Measurements from ENCODE around the gene PAXX. TPM values are rescaled to one million over a fixed set of nuclear protein-coding genes. Genes with fewer than 3 reads are reported as not detected.

The PAXX gene
- total and polyA plus RNA-seq, 9 of the 15 experiments (the other 6 are each of a cell fraction or from before 2014, with no cell fraction given), result 1.2 to 175 (median 38.5) TPM

DNA sequence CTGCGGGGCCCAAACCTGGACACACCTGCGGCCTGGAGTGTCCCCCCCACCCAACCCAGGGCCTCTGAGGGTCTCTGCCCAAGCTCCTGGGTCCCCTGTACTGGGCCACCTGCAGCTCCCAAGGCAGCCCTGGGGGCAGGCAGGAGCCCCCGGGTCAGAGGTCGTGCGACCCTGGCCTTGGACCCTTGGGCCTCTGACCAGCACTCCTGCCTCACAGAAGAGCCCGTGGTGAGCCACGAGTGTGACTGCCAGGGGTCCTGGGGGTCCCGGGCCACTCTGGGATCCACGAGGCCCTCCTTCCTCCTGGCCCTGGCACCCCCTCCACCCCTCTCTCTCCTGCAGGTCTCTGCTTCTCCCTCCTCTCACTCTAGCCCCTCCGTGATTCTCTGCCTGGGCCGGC, 19.9 kb upstream of the PAXX start:
- Histone ChIP-seq H3K4me2 (ENCODE audit: insufficient read depth, low read length) (no peak overlapping the region), H2AFZ (ENCODE audit: low read depth, low read length) (no peak overlapping the region), H3K4me3 (no peak overlapping the region), H3K9ac (ENCODE audit: insufficient read depth in 1 of 2, low read depth in 2 of 2, low read length in 2 of 2) (no peak overlapping the region; a peak in 1 of 4 replicates), H3K9me3 (replicated peaks; ENCODE audit: control insufficient read depth, insufficient read depth, low read depth, low read length) (no peaks in the 10 kb centered on the region), H3K4me1 (replicated peaks in 1 of 2; ENCODE audit: control insufficient read depth in 2 of 2, insufficient read depth in 2 of 2, low read length in 2 of 2) (peaks cover 0 to 87% of the 10 kb centered on the region in 2 experiments; a peak in 2 of 5 replicates), H3K27ac (ENCODE audit: extremely low read depth, low read depth, low read length) (no peak overlapping the region), H3K27me3 (ENCODE audit: control insufficient read depth in 2 of 2, insufficient read depth in 2 of 2, low read length in 2 of 2) (no peaks in the 10 kb centered on the region), H4K20me1 (replicated peaks; ENCODE audit: control insufficient read depth, insufficient read depth, low read length) (no peaks in the 10 kb centered on the region), H3K9me1 (ENCODE audit: control insufficient read depth, insufficient read depth, low read length) (no peaks in the 10 kb centered on the region), H3K79me2 (ENCODE audit: control insufficient read depth, insufficient read depth, low read length) (no peaks in the 10 kb centered on the region), H3K36me3 (ENCODE audit: control insufficient read depth, insufficient read depth, low read length) (no peaks in the 10 kb centered on the region)
- 43% methylated on average over 8 of the region's 11 CpGs for WGBS (ENCODE audit: insufficient coverage, low coverage, missing lambda C conversion rate)
- DNase-seq (ENCODE audit: extremely low read depth in 1 of 4, low spot score in 3 of 4) (no peak), FAIRE-seq (no peak), ATAC-seq (no peak)
- BruUV-seq (replicated peaks), result no TSS peak
- ChIA-PET CTCF (ENCODE audit: low intra/inter-chr PET ratio) (no interaction called here), POLR2A (no interaction called here)
- intact Hi-C loops (cut with micrococcal nuclease) (no loop called here), in situ Hi-C loops (cut with MboI) (no loop called here)
- TF ChIP-seq FOXP4 (CRISPR knock-in tag; IDR thresholded peaks at IDR 0.05; ENCODE audit: borderline replicate concordance) (no peak), RNF219 (CRISPR knock-in tag; IDR thresholded peaks at IDR 0.05) (no peak), GABPB1 (CRISPR knock-in tag; IDR thresholded peaks at IDR 0.05) (no peak), CHD1 (IDR thresholded peaks at IDR 0.05; ENCODE audit: low read length) (no peak), MYC (IDR thresholded peaks at IDR 0.05; ENCODE audit: low read depth, low read length) (no peak), MYC (CRISPR knock-in tag; IDR thresholded peaks at IDR 0.05; ENCODE audit: borderline replicate concordance, low read depth) (no peak), ETV5 (CRISPR knock-in tag; IDR thresholded peaks at IDR 0.05; ENCODE audit: low read depth) (no peak), TAF15 (IDR thresholded peaks at IDR 0.05; ENCODE audit: low read depth, low read length) (no peak), ZNF699 (CRISPR knock-in tag; IDR thresholded peaks at IDR 0.05; ENCODE audit: insufficient replicate concordance) (no peak), TRIM24 (IDR thresholded peaks at IDR 0.05) (no peak), NONO (IDR thresholded peaks at IDR 0.05; ENCODE audit: low read depth in 2 of 2, low read length in 1 of 2) (no peak), ZNF551 (CRISPR knock-in tag; IDR thresholded peaks at IDR 0.05) (no peak), ZBTB9 (CRISPR knock-in tag; IDR thresholded peaks at IDR 0.05) (no peak), MCM5 (IDR thresholded peaks at IDR 0.05; ENCODE audit: low read depth) (no peak)
- TF ChIP-seq, protein P1, sequence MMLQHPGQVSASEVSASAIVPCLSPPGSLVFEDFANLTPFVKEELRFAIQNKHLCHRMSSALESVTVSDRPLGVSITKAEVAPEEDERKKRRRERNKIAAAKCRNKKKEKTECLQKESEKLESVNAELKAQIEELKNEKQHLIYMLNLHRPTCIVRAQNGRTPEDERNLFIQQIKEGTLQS (IDR thresholded peaks at IDR 0.05), result no peak
- TF ChIP-seq, protein P1 (CRISPR knock-in tag; conservative IDR thresholded peaks at IDR 0.05), result no peak

All from K562 (cell line).